CD4-positive, alpha-beta T cell treated with Interleukin-15 for 1 hour (primary cell): ENCODE results near the gene AFDN.
"Not testable (repeated sequence)": the region's sequence is repeated elsewhere in the genome, so short reads cannot be mapped to it uniquely, and the experiment has no call there.

Experiments used
- DNase-seq: peaks from one replicate; pipeline ENCODE4 v3.0.0-alpha.2; 2020

AFDN gene

DNA sequence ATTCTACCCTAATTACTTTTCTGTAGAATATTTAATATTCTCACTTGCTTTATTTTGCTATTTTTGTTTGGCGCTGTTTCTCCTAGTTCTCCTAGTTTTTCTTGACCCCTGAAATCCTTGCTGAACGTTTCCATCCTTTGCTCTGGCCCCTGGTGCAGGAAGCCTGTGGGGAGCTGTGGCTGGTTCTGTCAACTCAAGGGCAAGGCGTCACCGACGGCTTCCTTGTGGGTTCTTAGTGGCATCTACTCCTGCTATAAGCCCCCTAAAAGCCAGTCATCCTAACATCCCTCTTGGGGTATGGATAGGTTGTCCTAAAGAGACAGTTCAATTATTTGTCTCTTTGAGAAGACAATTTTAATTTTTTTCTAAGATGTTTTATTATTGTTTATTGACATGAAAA, 133.9 kb downstream of the AFDN start:
- DNase-seq, result no peak

DNA sequence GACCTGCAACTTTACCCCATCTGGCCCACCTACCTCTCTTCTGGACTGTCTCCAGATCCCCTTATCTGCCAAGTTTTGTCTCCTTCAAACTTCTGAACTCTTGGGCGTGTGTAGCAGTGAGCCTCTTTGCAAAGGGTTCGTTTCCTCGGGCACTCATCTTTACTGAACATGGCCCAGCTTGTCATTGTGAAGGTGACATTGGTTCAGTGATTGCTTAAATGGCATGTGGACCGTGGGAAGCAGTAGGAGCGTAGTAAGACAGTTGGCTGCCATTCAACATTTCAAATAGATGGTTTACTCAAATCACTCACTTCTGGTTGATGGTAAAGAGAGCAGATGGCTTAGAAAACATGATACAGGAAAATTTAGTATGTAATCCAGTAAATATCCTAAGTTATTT, 136.0 kb downstream of the AFDN start:
- DNase-seq, result no peak

DNA sequence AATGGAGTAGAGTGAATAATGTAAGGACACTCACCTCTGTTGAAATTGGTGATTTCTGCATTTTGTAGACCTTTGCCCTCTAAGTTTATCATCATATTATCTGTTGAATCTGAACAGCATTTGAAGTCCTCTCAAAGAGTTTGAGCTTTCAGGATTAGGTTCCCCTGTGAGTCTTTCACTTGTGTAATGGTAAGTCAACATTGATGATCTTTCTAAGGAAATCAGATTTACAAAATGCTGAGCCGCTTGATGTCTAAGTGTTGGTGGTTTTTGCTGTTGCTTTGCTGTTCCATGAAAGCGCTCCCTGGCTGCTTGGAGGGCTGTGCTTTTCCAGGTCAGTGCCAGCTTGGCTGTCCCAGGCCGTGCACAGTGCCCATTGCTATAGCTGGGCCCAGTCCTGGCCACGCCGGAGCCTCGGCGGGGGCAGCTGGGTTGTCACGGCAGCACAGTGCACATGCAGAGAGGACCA, 136.9 kb downstream of the AFDN start:
- no peak for DNase-seq

DNA sequence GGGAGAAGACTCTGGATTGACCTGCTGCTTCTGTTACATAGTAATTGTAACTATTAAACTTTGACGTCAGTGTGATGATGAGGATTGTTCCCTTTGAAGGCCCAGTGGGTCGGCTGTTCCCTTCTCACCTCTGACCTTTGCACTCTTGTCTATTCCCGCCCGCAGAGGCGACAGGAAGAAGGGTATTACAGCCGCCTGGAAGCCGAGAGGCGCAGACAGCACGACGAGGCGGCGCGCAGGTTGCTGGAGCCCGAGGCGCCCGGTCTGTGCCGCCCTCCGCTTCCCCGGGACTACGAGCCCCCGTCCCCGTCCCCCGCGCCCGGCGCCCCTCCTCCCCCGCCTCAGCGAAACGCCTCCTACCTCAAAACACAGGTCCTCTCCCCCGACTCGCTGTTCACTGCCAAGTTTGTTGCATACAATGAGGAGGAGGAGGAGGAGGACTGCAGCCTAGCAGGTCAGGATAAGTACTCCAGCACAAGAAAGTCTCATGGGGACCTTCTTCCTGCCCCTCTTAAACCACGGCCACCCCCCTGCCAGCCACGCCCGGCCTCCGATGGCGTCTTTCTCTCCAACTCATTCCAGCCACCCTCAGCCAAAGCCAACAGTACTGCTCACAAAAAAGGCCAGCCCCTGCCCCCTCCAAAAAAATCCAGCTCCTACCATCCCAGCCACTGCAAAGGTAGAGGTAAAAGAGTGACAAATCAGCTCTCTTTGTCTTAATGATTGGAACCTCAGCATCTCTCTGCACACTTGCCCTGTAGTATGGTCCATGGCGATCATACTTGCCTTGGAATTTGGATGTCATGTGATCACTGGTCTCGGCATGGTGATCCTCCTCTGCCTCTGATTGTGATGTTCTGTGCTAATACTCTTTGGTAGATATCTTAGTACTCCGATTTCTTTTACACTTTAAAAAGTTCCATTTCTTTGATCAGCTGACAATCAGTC, 139.2 kb downstream of the AFDN start:
- no peak for DNase-seq

DNA sequence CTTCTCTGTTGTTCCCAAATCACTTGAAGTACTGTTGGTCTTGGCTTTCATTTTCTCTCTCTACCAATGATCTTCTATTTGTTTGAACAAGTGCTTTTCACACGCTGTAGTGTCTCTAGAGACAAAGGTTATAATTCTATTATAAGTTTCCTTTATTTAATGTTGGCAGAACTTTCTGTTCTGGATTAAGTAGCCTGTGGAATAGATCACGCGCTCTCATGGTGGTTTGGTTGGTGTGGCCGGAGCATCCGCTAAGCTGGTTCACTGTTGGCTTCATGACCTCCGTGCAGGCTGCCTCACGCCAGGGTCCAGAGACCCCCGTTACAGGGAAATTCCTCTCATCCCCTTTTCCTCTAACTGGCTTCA, 139.8 kb downstream of the AFDN start:
- no peak for DNase-seq

DNA sequence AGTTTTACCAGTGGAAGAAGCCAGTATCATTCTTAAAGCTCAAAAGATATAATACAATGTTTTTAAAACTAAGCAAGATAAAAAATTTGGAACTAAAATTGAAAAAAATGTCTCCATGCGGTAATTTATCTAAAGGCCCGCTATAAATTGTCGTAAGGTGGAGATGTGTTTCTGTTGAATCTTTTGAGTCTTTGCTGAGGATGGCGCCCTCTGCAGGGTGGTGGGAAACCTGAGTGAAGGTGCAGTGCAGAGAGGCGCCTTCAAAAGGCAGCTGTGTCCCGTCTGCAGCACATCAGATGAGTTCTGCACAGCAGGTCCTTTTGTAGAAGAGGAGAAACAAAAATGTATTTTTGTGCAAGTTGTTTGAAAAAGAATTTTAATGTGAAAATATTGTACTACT, 141.4 kb downstream of the AFDN start:
- DNase-seq, result no peak

DNA sequence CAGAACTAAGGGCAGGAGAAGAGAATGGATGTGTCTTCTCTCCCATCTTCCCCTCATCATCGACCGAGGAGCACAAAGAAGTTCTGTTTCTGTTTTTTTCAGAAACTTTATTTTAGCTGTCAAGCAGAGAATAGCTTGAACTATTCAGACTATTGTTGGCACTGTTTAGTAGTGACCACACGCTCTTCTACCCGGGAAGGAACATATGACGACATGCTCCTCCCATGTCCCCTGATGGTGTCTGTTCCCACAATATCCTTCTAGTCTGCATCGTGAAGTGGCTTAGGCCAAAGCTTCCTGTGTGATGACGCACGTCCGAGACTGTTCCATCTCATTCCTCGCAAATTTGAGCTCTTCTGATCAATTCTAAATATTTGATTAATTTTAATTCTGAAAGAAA, 143.5 kb downstream of the AFDN start:
- no peak for DNase-seq

DNA sequence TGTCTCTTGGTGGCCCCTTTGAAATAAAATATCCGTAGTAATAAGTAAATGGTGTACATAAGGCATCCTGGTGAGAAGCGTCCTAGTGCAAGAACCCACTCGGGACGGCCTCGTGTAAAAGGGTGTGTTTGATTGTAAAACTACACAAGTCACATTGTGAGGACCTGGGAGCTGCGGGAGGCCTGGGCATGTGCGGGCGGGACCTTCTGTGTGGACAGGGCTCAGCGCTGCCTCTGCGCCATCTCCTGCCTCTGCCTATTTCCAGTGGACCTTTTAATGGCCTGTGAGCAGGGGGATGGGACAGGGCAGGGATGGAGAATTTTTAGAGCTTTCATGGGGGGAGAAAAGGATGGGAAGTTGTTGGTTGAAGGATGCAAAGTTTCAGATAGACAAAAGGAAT, 145.5 kb downstream of the AFDN start:
- no peak for DNase-seq

DNA sequence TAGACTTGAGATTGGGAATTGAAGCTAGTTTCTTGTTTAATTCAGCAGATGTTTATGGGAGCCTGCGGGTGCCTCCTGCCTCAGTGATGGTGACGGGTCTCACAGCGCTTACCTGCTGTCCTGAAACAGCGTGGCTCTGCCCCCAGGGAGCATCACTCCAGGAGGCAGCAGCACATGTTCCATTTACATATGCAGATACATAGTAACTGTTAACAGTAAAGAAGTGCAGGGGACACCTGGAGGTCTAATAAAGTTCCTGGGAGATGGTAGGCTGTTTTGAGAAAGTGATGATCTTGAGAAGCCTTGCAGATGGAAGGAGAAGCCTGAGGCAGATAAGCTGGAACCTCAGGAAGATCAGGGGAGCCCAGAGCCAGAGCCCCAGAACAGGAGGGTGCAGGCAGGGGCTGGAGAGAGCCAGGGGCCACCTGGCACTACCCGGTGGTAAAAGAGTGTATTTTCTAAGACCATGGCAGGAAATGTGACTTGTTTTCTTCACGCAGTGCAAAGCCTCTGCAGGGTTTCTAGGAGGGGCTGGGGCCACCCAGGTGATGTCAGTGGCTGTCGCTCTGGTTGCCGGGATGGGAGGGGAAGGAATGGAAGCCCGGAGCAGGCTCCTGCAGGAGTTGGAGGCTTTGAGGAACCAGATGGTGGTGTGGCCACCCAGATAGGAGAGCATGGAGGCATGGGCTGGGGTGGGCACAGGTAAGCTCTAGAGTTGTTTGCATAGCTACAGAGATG, 146.6 kb downstream of the AFDN start:
- no peak for DNase-seq

DNA sequence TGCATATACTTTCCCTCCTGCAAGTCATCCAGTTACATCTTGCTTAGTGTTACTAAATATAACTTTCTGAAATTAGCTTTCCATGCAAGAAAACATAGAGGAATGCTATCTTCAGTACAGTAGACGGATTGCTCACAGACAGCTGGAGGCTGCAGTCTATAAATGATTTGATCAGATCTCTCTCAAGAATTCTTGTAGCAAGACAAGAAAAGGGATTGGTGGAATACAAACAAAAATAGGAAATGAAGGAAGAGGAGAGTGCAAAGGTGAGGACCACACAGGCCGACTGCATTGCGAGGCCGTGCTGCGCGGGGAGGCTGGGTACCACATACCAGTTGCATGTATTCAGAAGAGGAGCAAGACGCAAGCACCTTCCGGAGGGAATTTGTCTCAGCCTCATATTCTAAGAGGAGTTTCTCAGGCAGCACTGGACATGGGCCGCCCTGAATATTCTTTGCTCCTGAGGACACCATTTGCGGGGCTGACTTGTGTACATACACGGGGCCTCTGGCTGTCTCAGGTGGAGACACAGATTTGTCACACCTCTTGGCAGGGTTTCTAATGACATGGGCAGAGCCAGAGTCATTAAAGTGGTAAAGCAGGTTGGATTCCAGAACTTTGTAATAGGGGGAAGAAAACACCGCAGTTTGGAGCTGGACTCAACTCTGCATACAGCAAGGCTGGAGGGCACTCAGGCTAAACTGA, 148.1 kb downstream of the AFDN start:
- no peak for DNase-seq

DNA sequence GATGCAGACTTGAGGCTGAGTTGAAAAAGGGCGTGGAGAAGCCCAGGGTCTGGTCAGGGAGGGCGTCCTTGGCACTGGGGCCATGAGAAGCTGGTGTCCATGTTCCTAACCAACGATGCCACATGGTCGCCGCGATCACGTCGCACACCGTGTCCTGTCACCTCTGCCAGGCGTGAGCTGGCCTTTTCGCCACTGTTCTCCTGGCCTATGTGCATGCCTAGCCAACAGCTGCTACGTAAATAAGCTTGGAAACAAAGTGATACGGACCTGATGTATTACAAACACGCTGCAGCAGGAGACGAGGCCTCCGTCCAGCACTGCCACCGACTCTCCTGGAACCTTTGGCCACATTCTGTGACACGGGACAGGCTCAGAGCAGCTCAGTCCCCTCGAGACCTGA, 148.7 kb downstream of the AFDN start:
- DNase-seq, result no peak

DNA sequence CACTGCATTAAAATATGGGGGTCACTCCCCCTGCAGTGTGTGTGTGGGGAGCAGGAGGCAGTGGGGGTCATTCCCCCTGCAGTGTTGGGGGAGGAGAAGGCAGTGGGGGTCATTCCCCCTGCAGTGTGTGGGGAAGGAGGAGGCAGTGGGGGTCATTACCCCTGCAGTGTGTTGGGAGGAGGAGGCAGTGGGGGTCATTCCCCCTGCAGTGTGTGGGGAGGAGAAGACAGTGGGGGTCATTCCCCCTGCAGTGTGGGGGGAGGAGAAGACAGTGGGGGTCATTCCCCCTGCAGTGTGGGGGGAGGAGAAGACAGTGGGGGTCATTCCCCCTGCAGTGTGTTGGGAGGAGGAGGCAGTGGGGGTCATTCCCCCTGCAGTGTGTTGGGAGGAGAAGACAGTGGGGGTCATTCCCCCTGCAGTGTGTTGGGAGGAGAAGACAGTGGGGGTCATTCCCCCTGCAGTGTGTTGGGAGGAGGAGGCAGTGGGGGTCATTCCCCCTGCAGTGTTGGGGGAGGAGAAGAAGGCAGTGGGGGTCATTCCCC, 149.5 kb downstream of the AFDN start:
- DNase-seq, result not testable (repeated sequence)

DNA sequence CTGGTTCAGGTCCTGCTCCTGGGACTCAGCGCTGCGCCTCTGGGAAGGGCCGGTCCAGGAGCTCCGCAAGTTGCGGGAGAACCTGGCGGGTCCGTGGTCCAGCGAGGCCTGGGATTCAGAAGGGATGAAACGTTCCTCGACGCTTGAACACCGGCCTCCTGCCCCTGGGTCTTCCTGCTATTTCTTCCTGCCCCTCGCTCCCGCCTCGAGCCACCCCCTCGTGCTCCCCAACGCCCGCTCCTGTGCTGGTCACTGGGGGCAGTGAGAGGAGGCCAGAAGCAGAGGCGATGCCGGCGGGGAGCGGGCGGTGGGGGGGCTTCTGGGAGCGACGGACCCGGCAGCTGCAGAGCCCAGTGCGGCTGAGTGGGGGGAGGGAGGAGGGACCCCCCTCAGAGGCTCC, 150.0 kb downstream of the AFDN start:
- DNase-seq, result no peak

DNA sequence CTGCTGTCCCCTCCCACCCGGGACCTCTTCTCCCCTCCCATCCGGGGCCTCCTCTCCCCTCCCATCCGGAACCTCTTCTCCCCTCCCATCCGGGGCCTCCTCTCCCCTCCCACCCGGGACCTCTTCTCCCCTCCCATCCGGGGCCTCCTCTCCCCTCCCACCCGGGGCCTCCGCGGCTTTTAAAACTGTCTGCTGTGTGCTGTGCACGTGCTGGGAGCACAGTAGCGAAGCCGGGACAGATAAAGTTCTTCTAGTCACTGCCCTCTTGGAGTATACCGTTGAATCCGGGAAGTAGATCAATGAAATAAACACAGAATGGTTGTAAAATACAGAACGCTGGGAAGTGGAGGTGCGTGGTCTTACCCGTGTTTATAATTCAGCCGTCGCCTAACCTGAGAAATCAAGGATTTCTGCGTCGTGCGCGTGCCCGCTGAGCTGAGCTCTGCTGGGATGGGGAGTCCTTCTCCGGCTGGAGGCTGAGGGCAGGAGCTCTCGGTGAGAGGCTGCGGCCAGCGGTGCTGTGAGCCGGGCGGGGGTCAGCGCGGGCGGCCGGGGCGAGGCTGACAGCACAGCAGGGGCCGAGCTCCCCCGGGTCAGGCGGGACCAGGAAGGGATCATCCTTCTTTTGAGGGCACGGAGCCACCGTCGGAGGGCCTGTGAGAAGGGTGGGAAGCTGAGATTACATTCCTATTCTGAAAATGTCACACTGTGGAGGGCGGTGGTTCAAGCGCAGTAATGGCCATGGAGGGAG, 151.2 kb downstream of the AFDN start:
- DNase-seq, result no peak

DNA sequence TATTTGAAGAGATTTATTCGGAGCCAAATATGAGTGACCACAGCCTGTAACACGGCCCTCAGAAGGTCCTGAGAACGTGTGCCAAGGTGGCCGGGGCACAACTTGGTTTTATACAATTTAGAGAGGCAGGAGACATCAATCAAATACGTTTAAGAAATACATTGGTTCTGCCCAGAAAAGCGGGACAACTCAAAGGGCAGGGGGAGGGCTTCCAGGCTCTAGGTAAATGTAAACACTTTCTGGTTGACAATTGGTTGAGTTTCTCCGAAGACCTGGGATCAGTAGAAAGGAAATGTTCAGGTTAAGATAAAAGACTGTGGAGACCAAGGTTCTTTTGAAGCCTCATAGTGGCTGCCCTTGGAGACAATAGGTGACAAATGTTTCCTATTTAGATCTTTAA, 151.9 kb downstream of the AFDN start:
- no peak for DNase-seq

DNA sequence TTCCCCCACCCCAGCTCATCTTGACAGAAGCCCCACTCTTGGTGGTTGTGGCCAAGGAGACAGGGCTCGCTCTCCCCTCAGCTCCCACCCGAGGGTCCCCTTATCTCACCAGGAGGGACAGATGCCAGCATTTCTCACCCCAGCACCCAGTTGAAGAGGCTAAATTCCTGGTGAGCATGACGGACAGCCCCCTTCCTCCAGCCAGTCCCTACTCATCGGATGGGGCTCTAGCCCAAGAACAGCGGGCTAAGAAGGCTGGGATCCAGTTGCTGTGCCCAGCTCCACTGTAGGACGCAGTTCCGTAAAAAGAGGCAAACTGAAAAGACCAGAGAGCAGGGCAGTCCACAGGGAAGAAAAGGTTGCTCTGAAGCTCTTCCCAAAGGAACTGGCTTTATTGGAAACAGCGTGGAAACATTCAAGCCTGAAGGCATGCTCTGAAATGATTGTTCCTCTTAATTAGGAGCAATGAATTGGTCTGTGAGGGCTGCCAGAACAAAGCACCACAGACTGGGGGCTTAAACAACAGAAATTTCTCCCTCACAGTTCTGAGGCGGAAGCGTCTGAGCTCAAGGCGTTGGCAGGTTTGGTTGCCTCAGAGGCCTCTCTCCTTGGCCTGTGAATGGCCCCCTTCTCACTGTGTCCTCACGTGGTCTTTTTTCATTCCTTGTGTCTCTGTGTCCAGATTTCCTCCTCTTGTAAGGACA, 152.9 kb downstream of the AFDN start:
- no peak for DNase-seq

DNA sequence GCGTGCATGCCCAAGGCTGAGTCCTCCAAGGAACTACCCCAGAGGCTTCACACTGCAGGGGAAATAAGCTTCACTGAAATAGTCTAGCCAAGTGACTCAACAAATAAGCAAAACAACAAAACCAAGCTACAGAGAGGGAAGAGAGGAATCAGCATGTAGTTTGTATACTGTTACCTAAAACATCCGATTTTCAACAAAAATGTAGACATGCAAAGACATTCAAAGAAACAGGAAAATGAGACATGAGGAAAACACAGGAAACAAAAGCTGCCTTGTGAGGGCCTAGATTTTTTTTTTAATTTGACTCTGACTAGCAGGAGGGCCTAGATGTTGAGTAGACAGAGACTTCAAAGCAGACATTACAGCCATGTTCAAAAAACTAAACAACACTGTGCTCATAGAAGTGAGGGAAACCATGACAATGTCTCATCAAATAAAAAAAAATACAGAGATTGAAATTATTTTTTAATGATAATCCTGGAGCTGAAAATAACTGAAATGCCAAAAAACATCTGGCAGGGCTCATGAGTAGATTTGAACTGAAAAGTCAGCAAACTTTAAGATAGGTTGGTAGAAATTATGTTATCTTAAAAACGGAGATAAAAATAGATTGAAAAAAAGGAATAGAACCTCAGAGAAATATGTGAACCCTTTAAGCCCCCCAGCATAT, 154.3 kb downstream of the AFDN start:
- DNase-seq, result no peak

DNA sequence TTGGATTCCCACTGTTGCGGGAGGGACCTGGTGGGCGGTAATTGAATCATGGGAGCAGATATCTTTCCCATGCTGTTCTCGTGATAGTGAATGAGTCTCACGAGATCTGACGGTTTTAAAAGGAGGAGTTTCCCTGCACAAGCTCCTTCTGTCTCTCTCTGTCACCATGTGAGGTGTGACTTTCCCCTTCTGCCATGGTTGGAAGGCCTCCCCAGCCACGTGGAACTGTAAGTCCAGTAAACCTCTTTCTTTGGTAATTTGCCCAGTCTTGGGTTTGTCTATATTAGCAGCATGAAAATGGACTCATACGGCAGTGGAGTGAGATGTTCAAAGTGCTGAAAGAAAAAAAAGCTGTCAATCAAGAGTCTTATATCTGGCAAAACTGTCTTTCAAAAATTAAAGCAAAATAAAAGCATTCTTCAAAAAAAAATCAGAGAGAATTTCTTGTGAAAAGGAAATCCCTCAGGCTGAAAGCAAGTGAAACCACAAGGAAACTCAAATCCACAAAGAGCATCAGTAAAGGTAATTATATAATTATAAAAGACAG, 155.3 kb downstream of the AFDN start:
- DNase-seq, result no peak

DNA sequence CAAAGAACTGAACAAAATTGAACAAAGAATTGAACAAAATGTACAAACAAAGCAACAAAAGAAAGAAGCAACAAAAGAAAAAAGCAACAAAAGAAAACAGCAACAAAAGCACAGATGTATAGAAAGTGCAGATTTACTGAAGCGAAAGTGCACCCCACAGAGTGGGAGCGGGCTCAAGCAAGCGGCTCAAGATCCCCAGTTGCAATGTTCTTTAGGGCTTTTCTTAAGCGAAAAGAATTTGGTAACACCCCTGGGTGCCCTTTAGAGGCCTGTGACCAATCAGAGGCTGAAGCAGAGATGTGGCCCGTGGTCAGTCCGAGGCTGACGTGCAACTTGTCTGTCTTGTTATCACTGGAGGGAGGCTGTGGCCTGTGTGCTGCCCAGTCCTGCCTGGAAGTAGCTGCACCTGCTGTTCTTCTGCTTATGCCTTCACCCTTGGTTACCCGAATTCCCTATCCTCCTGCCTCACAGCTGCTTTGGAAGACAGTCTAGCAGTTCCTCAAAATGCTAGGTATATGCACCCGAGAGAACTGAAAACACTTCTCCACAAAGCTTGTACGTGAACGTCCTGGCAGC, 157.5 kb downstream of the AFDN start:
- DNase-seq, result no peak

DNA sequence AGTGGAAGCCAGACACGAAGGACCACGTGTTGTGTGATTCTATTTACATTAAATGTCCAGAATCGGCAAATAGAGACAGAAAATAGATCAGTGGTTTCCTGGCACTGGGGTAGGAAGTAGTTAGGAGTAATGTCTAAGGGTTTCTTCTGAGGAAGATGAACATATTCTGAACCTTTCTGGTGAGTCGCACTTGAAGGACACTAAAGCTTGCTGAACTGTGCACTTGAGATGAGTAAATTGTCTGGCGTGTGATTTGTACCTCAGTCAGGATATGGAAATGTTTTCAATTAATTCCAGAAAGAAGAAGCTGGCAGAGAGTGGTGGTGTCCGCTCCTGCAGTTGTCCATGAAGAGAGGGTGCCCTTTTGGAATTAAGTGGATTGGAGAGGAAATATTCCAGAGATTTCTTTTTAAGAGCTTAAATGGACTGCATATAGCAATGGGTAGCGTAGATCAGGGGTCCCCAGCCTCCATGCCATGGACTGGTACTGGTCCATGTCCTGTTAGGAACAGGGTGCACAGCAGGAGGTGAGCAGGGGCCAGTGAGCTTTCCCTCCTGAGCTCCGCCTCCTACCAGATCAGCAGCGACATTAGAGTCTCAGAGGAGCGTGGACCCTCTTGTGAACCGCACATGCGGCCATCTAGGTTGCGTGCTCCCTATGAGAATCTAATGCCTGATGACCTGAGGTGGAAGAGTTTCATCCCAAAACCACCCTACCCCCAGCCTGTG, 158.3 kb downstream of the AFDN start:
- DNase-seq, result no peak
